ENCODE results near the gene TNS1. TPM values are rescaled to one million over a fixed set of nuclear protein-coding genes. Genes with fewer than 3 reads are reported as not detected.

TNS1 gene
- total RNA-seq, 2 donors from 2014 or later, result 1,836 to 2,296 TPM

DNA sequence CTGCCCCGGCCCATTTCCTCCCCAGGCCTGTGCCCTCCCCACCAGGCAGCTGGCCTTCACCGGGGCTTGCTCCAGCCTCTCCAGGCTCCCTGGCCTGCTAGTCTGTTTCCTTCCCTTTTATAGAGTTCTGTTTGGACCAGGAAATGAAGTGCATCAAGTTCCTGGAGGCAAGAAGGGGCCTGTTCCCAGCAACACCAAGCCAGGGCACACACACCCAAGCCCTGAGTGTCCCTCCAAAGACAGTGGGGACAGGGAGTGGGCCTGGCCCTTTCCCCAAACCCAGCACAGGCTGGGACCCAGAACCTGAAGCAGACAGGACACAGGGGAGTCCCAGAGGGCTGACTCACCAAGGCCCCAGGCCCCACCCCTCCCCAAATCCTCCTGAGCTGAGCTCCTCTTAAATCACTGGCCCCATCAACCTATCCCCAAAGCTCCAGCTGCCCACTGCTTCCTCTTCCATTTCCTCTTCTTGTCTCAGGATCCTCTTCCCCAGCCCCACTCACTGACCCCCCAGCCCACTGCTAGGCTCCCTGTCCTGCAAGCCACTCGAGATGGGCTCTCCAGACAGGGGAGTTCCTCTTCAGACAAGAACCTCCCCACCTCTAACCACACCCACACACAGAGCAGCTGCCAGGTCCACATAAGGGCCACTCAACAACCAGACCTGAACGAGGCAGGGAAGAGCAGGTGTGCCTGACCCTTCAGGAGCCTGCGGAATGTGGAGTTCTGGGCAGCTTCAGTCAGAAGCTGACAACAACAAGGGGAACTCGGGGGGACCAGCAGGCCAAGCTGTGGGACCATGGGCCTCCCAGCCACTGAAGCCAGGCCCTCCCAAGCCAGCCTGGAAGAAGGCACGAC is 74.2 kb downstream of the TNS1 start:
- peaks cover 92 to 96% of the 10 kb centered on the region in 2 donors for H3K4me1 ChIP-seq (ENCODE audit: control insufficient read depth in 1 of 2, low read depth in 2 of 2)
- no peaks in the 10 kb centered on the region for H3K27me3 ChIP-seq (replicated peaks; ENCODE audit: insufficient read depth)
- H3K9me3 ChIP-seq, result no peaks in the 10 kb centered on the region
- ATAC-seq (ENCODE audit: insufficient number of reproducible peaks, low FRiP score, low read depth), result peak; percentile 5
- H3K4me3 ChIP-seq, result peak overlapping the region; percentile 17
- no peaks in the 10 kb centered on the region for H3K36me3 ChIP-seq
- no peak for TF ChIP-seq CTCF (IDR thresholded peaks at IDR 0.05)
- peak overlapping the region; percentile 99 to 100 for H3K27ac ChIP-seq
- no peak for DNase-seq (ENCODE audit: low spot score)

DNA sequence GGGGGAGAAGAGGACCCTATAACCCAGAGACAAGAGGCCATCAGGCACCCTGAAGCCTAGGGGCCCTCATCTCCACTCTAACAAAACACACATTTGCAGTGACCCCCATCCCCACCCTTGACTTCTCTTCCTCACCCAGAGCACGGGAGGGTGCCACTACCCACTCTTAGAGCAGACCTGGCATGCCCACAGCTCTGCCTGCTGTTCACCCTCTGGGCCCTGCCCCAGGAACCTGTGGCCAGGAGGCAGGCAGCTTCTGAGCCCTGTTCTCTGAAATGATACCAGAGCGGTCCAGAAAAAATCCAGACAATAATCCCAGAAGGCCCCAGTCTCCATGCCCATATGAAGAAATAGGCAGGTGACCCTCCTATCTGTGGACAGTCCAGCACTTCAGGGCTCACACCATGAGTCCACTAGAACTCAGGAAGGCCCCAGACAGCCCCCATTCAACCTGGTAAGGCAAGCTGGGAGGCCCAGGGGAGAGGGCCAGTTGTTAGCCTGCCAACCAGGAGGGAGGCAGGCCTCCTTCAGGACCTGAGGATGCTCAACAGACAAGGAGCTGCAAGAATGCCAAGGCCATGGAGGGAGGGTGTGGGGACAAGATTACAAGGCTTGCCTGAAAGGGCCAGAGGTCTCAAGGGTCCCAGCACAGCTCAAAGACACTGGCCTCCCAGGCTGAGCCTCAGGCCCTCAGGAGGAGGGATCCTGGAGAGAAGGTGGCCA is 75.0 kb downstream of the TNS1 start:
- no peak for TF ChIP-seq CTCF (IDR thresholded peaks at IDR 0.05)
- H3K9me3 ChIP-seq, result no peaks in the 10 kb centered on the region
- DNase-seq (ENCODE audit: low spot score), result no peak
- H3K36me3 ChIP-seq, result no peaks in the 10 kb centered on the region
- H3K4me1 ChIP-seq (ENCODE audit: control insufficient read depth in 1 of 2, low read depth in 2 of 2), result peaks cover 90 to 96% of the 10 kb centered on the region in 2 donors
- peak overlapping the region; percentile 99 to 100 for H3K27ac ChIP-seq
- H3K4me3 ChIP-seq, result peak overlapping the region; percentile 17
- H3K27me3 ChIP-seq (replicated peaks; ENCODE audit: insufficient read depth), result no peaks in the 10 kb centered on the region
- ATAC-seq (ENCODE audit: insufficient number of reproducible peaks, low FRiP score, low read depth), result no peak

- DNase-seq (ENCODE audit: low spot score) (no peak), ATAC-seq (ENCODE audit: insufficient number of reproducible peaks, low FRiP score, low read depth) (no peak)
- Histone ChIP-seq H3K4me3 (peak overlapping the region; percentile 1), H3K9me3 (no peaks in the 10 kb centered on the region), H3K36me3 (no peaks in the 10 kb centered on the region), H3K4me1 (ENCODE audit: control insufficient read depth in 1 of 2, low read depth in 2 of 2) (peaks cover 86 to 96% of the 10 kb centered on the region in 2 donors), H3K27me3 (replicated peaks; ENCODE audit: insufficient read depth) (no peaks in the 10 kb centered on the region), H3K27ac (peak overlapping the region; percentile 99 to 100)
- TF ChIP-seq CTCF (IDR thresholded peaks at IDR 0.05), result no peak
Observed at GRCh38 chr2:217926801-217927200, 76.0 kb downstream of the TNS1 start.

- H3K4me3 ChIP-seq, result no peak overlapping the region
- peak overlapping the region; percentile 99 to 100 for H3K27ac ChIP-seq
- ATAC-seq (ENCODE audit: insufficient number of reproducible peaks, low FRiP score, low read depth), result no peak
Observed at GRCh38 chr2:217924346-217924901, 78.4 kb downstream of the TNS1 start.

More at GRCh38 chr2:217924346-217924901, 78.4 kb downstream of the TNS1 start:
- no peak for DNase-seq (ENCODE audit: low spot score)
- Histone ChIP-seq H3K36me3 (peaks cover under 1% of the 10 kb centered on the region), H3K9me3 (no peaks in the 10 kb centered on the region), H3K4me1 (ENCODE audit: control insufficient read depth in 1 of 2, low read depth in 2 of 2) (peaks cover 83 to 100% of the 10 kb centered on the region in 2 donors), H3K27me3 (replicated peaks; ENCODE audit: insufficient read depth) (no peaks in the 10 kb centered on the region)
- no peak for TF ChIP-seq CTCF (IDR thresholded peaks at IDR 0.05)
